ENCODE data around the gene HYAL3.
A peak's percentile ranks its signal among the peaks of the same experiment; 100 is the strongest.

The HYAL3 gene

GRCh38 chr3:50268276-50268675, 30.9 kb downstream of the HYAL3 start:
- TF ChIP-seq, protein P1, sequence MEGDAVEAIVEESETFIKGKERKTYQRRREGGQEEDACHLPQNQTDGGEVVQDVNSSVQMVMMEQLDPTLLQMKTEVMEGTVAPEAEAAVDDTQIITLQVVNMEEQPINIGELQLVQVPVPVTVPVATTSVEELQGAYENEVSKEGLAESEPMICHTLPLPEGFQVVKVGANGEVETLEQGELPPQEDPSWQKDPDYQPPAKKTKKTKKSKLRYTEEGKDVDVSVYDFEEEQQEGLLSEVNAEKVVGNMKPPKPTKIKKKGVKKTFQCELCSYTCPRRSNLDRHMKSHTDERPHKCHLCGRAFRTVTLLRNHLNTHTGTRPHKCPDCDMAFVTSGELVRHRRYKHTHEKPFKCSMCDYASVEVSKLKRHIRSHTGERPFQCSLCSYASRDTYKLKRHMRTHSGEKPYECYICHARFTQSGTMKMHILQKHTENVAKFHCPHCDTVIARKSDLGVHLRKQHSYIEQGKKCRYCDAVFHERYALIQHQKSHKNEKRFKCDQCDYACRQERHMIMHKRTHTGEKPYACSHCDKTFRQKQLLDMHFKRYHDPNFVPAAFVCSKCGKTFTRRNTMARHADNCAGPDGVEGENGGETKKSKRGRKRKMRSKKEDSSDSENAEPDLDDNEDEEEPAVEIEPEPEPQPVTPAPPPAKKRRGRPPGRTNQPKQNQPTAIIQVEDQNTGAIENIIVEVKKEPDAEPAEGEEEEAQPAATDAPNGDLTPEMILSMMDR (conservative IDR thresholded peaks at IDR 0.05; ENCODE audit: low read depth, low read length) = no peak
- DNase-seq (ENCODE audit: low read depth) = no peak
- H3K4me3 ChIP-seq (ENCODE audit: low read depth, low read length) = no peak overlapping the region

- peak overlapping the region; percentile 65 for H3K4me3 ChIP-seq (ENCODE audit: low read depth, low read length)
- peak; percentile 46 for DNase-seq (ENCODE audit: low read depth)
- TF ChIP-seq, protein P1 (conservative IDR thresholded peaks at IDR 0.05; ENCODE audit: low read depth, low read length) = no peak
Observed at GRCh38 chr3:50267280-50267913, 31.8 kb downstream of the HYAL3 start.

GRCh38 chr3:50266836-50267235, 32.4 kb downstream of the HYAL3 start:
- DNase-seq (ENCODE audit: low read depth) = no peak
- TF ChIP-seq, protein P1 (conservative IDR thresholded peaks at IDR 0.05; ENCODE audit: low read depth, low read length) = no peak
- H3K4me3 ChIP-seq (ENCODE audit: low read depth, low read length) = peak overlapping the region; percentile 65

DNA sequence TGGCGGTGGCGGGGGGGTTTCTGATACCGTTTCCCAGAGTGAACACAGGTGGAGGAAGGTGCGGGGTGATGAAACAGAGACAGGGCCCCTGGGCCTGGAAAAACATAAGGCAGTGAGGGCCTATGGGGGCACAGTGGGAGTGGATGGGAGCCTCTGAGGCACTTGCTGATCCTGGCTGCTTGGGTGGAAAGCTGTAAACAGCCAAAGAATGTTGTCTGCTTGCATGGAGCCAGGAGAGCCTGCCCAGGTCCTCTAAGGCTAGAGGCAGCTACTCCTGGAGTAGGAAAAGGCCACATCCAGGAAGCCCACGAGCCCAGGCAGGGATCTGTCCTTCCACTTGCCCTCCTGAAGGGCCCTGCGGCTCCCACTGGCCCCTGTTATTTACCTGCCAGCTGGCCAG, 33.2 kb downstream of the HYAL3 start:
- no peak overlapping the region for H3K4me3 ChIP-seq (ENCODE audit: low read depth, low read length)
- TF ChIP-seq, protein P1 (conservative IDR thresholded peaks at IDR 0.05; ENCODE audit: low read depth, low read length) = no peak

DNA sequence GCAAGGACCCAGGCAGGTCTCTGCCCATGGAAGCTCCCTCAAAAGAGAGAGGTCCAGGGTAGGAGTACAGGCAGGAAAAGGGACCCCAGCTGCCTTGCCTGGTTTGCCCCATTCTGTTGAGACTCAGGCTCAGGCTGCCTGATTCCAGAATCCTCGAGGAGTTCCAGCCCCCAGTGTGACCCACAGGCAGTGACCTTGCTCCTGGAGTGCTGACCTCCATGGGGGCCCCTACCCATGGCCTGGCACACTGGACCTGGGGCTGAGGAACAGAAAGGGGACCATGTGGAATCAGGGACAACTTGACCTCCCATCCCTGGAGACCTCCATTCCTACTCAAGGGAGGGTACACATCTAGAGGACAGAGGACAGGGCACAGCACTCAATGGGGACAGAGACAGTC, 33.6 kb downstream of the HYAL3 start:
- DNase-seq (ENCODE audit: low read depth) = no peak
- no peak overlapping the region for H3K4me3 ChIP-seq (ENCODE audit: low read depth, low read length)
- TF ChIP-seq, protein P1 (conservative IDR thresholded peaks at IDR 0.05; ENCODE audit: low read depth, low read length) = no peak

More for the DNA sequence above, 33.2 kb downstream of the HYAL3 start:
- no peak for DNase-seq (ENCODE audit: low read depth)

GRCh38 chr3:50264964-50265485, 34.2 kb downstream of the HYAL3 start:
- no peak for DNase-seq (ENCODE audit: low read depth)
- TF ChIP-seq, protein P1 (conservative IDR thresholded peaks at IDR 0.05; ENCODE audit: low read depth, low read length) = no peak
- no peak overlapping the region for H3K4me3 ChIP-seq (ENCODE audit: low read depth, low read length)

DNA sequence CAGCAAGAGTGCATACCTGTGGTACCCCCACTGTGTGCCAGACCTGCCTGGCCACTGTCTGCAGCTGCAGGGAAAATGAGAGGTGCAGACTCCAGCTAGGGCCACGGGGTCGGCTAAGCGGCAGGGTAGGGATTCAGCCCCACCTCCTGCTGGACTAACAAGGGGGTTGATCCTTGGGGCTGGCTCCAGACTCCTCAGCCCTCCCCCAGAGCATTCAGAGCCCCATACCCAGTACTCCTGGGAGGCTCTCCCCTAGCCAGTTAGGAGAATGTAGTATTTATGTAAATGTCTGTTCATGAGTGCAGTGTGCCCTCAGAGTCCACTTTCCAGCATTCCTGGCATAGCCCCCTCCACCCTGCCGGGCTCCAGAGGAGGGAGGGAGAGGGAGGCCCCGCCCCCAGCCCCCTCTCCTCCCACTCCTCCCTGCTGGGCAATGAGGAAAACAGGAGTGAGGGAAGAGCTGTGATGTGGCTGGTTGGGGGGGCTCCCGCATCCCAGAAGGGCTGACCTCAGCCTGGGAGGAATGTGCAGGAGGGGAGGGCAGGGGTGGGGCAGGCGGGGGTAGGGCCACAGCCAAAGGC, 34.7 kb downstream of the HYAL3 start:
- H3K4me3 ChIP-seq (ENCODE audit: low read depth, low read length) = no peak overlapping the region
- peak; percentile 92 for DNase-seq (ENCODE audit: low read depth)
- TF ChIP-seq, protein P1 (conservative IDR thresholded peaks at IDR 0.05; ENCODE audit: low read depth, low read length) = no peak

Data from choroid plexus epithelial cell (primary cell).